ENCODE measurements around the gene KCNIP2.

- no peak for TF ChIP-seq POLR2A (IDR thresholded peaks at IDR 0.05)
- no peak for TF ChIP-seq CTCF (IDR thresholded peaks at IDR 0.05)
Measured at GRCh38 chr10:101838416-101838970, 5.1 kb downstream of the KCNIP2 start.
